GM12878 (cell line): ENCODE measurements around the gene DUSP7. TPM values are rescaled to one million over a fixed set of nuclear protein-coding genes. Genes with fewer than 3 reads are reported as not detected.

Experiments
- ATAC-seq: fragments of 200-7000 bp; cut with Tn5 transposase; 3 replicates; pipeline ENCODE4 v1.9.1; 2020; ENCODE audit warnings: mild to moderate bottlenecking, moderate library complexity
- BruUV-seq: library from RNA; stranded (reverse); fragments of 400-500 nt; replicated peaks from 2 replicates; lab custom pipeline; 2021; lab: Mats Ljungman, UMichigan
- CTCF ChIA-PET: fragments of 300-600 bp; sonication (Branson Sonifier 250); formaldehyde crosslinking; extraction: SDS; loops from one replicate; lab custom pipeline; 2021; ENCODE audit warnings: inconsistent platforms; lab: Yijun Ruan, JAX
- POLR2A ChIA-PET: fragments of 350-600 bp; formaldehyde crosslinking; extraction: SDS; loops from one replicate; lab custom pipeline; 2021; ENCODE audit warnings: inconsistent platforms; lab: Charles Lee
- RAD21 ChIA-PET: fragments of 300-600 bp; sonication (Branson Sonifier 250); formaldehyde crosslinking; loops from one replicate; lab custom pipeline; 2023; ENCODE audit warnings: antibody characterized with exemption; ENCODE audit not compliant: unreplicated experiment; lab: Charles Lee
- SMC1A ChIA-PET: fragments of 300-600 bp; sonication (Branson Sonifier 250); formaldehyde crosslinking; loops from one replicate; lab custom pipeline; 2023; ENCODE audit not compliant: unreplicated experiment, uncharacterized antibody; lab: Charles Lee
- DNase-seq: peaks from one replicate; pipeline ENCODE4 v3.0.0-alpha.2; 2011; ENCODE audit warnings: low read depth, low spot score
- FAIRE-seq: peaks from 3 replicates; lab custom pipeline; 2011; peaks lifted over from hg19 to GRCh38; lab: Jason Lieb, UNC
- H2AFZ ChIP-seq: 2 replicates; pipeline ENCODE4 v1.6.0; 2011; ENCODE audit warnings: low read depth, low read length, control low read depth; ENCODE audit not compliant: control insufficient read depth
- H3K27ac ChIP-seq: 2 replicates; pipeline ENCODE4 v1.5.1; 2011; ENCODE audit warnings: control low read depth; ENCODE audit not compliant: control insufficient read depth, insufficient read depth
- H3K27me3 ChIP-seq, 2 experiments: replicated peaks in 1 of 2; 2 replicates each; pipeline versions ENCODE4 v1.6.0 to v1.6.1; 2011; ENCODE audit warnings: low read length in 1 of 2; ENCODE audit not compliant: control insufficient read depth in 2 of 2, insufficient read depth in 2 of 2
- H3K36me3 ChIP-seq, 2 experiments: 2 replicates each; pipeline ENCODE4 v1.5.1; 2011; ENCODE audit warnings: low read length in 1 of 2; ENCODE audit not compliant: control insufficient read depth in 2 of 2, insufficient read depth in 2 of 2
- H3K4me1 ChIP-seq: 2 replicates; pipeline ENCODE4 v1.6.1; 2011; ENCODE audit warnings: mild to moderate bottlenecking, low read length, moderate library complexity, mixed read lengths; ENCODE audit not compliant: control insufficient read depth, insufficient read depth
- H3K4me2 ChIP-seq: 2 replicates; pipeline ENCODE4 v1.6.0; 2011; ENCODE audit warnings: control low read depth; ENCODE audit not compliant: control insufficient read depth, insufficient read depth
- H3K4me3 ChIP-seq: fragments of 200-600 bp; sonication (generic); 2 replicates; pipeline ENCODE4 v1.5.1; 2016
- H3K79me2 ChIP-seq: 2 replicates; pipeline ENCODE4 v1.6.0; 2011; ENCODE audit warnings: low read length; ENCODE audit not compliant: control insufficient read depth, insufficient read depth
- H3K9ac ChIP-seq: 2 replicates; pipeline ENCODE4 v1.8.0; 2011; ENCODE audit warnings: low read length, control low read depth, mixed read lengths; ENCODE audit not compliant: control insufficient read depth, insufficient read depth
- H3K9me3 ChIP-seq: replicated peaks from 3 replicates; pipeline ENCODE4 v1.5.1; 2011; ENCODE audit warnings: mild to moderate bottlenecking, low read length; ENCODE audit not compliant: control insufficient read depth, insufficient read depth
- H4K20me1 ChIP-seq: 2 replicates; pipeline ENCODE4 v1.6.0; 2011; ENCODE audit not compliant: control insufficient read depth, insufficient read depth
- CHD1 ChIP-seq: IDR thresholded peaks from 2 replicates; pipeline ENCODE4 v1.6.1; 2012; ENCODE audit warnings: low read depth, low read length, improper control_type of control experiment
- HDGF ChIP-seq: fragments of 450-650 bp; IDR thresholded peaks from 2 replicates; pipeline ENCODE4 v1.6.1; 2016; ENCODE audit warnings: antibody characterized with exemption
- LARP7 ChIP-seq: fragments of 450-650 bp; IDR thresholded peaks from 2 replicates; pipeline ENCODE4 v1.6.1; 2017; ENCODE audit warnings: mild to moderate bottlenecking
- SMAD1 ChIP-seq: fragments of 450-650 bp; IDR thresholded peaks from 2 replicates; pipeline ENCODE4 v1.6.1; 2018; ENCODE audit warnings: mild to moderate bottlenecking, low read depth; ENCODE audit not compliant: partially characterized antibody
- WGBS: methylation state at CpG from one replicate; pipeline ENCODE4 v1.1.6; 2016; ENCODE audit warnings: low lambda C conversion rate; ENCODE audit not compliant: insufficient replicate concordance, insufficient coverage; ENCODE audit errors: missing lambda C conversion rate; 5-methylcytosine and 5-hydroxymethylcytosine counted together
- in situ Hi-C: fragments of 300-500 bp; cut with MboI; formaldehyde crosslinking; loops from 9 replicates; pipeline ENCODE4 v1.14.3; 2018; ENCODE audit warnings: mixed read lengths
- intact Hi-C: fragments of 100-400 bp; cut with micrococcal nuclease; formaldehyde crosslinking; loops from one replicate; pipeline ENCODE4 v1.14.2; 2022; ENCODE audit not compliant: unreplicated experiment
- polyA plus RNA-seq, 11 experiments: library from polyadenylated mRNA; depleted of rRNA in 4 of 11; unstranded in 6 of 11; stranded (reverse) in 5 of 11; fragments of >200 nt; fragmentation: Nextera tagmentation in 4 of 11; fragmentation: Illumina TruSeq in 1 of 11; extraction: Ambion mirVana in 4 of 11; extraction: Trizol in 1 of 11; gene quantifications; 1 replicate in 1 of 11; 2 replicates in 10 of 11; pipeline versions ENCODE4 v1.2.1 to v1.2.3, GENCODE V29; 2011 to 2016; ENCODE audit warnings: inconsistent platforms in 2 of 11, missing spikeins in 2 of 11, low read depth in 1 of 11
- total RNA-seq, 4 experiments: library from RNA; depleted of rRNA in 3 of 4; stranded (reverse); fragments of >200 nt in 3 of 4; fragmentation: Illumina TruSeq in 1 of 4; extraction: Trizol in 1 of 4; gene quantifications; 2 replicates each; pipeline versions ENCODE4 v1.2.1 to v1.2.3, GENCODE V29; 2013 to 2021

The DUSP7 gene
- total and polyA plus RNA-seq, 10 of the 15 experiments (the other 5 are each of a cell fraction or from before 2014, with no cell fraction given), result 0.73 to 17.0 (median 7.9) TPM

GRCh38 chr3:52059781-52060180 lies 3.4 kb upstream of the DUSP7 start:
- WGBS, result 58% methylated on average over 7 of the region's 7 CpGs
- in situ Hi-C loops, result no loop called here
- CTCF ChIA-PET, result interaction anchor here (1.1 to 9.7 kb wide), 6 partner anchors 23 to 85 kb away, joined by 4 to 334 read pairs (median 6); no protein-coding TSS in a partner anchor

DNA sequence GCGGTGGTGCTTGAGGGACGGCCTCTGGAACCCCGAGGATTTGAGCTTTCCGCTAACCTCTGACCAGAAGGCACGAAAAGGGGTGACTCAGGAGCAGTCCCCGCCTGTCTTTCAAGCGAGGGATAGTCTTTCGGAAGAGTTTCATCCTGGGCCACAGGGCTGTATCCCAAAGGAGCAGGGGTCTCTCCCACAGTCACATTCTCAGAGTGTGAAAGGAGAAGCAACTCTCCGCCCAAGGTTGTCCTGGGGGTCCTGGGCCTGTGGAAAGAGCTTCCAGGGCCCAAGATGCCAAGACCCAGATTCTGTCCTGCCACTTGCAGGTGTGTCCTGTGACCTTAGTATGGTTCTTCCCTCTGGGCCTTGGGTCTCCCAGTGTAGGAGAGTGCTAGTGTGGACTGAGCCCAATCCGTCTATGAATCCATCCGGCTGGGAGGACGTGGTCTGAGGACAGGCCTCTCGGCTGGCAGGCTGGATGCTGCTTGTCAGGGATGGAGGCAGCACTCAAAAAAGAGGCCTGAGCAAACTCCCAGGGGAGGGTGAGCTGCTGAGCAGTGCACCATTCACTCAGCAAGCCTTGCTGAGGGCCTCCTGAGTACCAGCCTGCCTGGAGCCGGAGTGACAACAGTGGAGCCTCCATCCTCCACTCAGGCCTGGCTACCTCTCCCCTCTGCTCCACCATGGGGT lies 1.6 kb upstream of the DUSP7 start:
- ChIA-PET POLR2A (interaction anchor here (1.2 to 2.0 kb wide), 6 partner anchors 22 to 144 kb away, joined by 3 to 8 read pairs (median 6); partner anchors contain the start of gene POC1A), CTCF (interaction anchor here (0.7 to 9.7 kb wide), 9 partner anchors 21 to 174 kb away, joined by 3 to 334 read pairs (median 9); partner anchors contain the start of gene POC1A), SMC1A (interaction anchor here (1.0 to 9.7 kb wide), 4 partner anchors 22 to 65 kb away, joined by 4 to 179 read pairs (median 68); no protein-coding TSS in a partner anchor), RAD21 (interaction anchor here (0.7 to 5.7 kb wide), 9 partner anchors 22 to 116 kb away, joined by 3 to 75 read pairs (median 9); partner anchors contain the start of genes PARP3, POC1A and RRP9)
- intact Hi-C loops, result loop anchor here (5.0 kb wide), 1 partner anchor 49 kb away; no protein-coding TSS in a partner anchor
- Histone ChIP-seq H3K27me3 (no peaks in the 10 kb centered on the region), H3K9me3 (no peaks in the 10 kb centered on the region), H3K36me3 (no peaks in the 10 kb centered on the region; a peak in 1 of 4 replicates), H3K9ac (no peak overlapping the region), H3K4me3 (peak overlapping the region; percentile 31; the same call in 1 of the 2 replicates), H3K4me1 (peaks cover 34% of the 10 kb centered on the region), H4K20me1 (no peaks in the 10 kb centered on the region), H2AFZ (peak overlapping the region; percentile 91), H3K79me2 (peaks cover 27% of the 10 kb centered on the region), H3K4me2 (peak overlapping the region; percentile 95), H3K27ac (no peak overlapping the region)
- DNase-seq (no peak), FAIRE-seq (no peak), ATAC-seq (no peak)
- 55% methylated on average over 14 of the region's 14 CpGs for WGBS
- 0 out of 2 replicates have a peak, but pooled peaks have one; percentile 32 for TF ChIP-seq LARP7
- TF ChIP-seq CHD1, result no peak
- in situ Hi-C loops, result no loop called here
- BruUV-seq, result no TSS peak

More at GRCh38 chr3:52059781-52060180, 3.4 kb upstream of the DUSP7 start:
- TF ChIP-seq SMAD1 (no peak), HDGF (0 out of 2 replicates have a peak, but pooled peaks have one; percentile 37)
- TF ChIP-seq, all 136 proteins: peak for 1
- ATAC-seq (no peak), DNase-seq (no peak), FAIRE-seq (no peak)
- SMC1A ChIA-PET, result interaction anchor here (9.7 kb wide), 1 partner anchor 56 kb away, joined by 179 read pairs; no protein-coding TSS in a partner anchor
- Histone ChIP-seq H3K4me1 (peaks cover 31% of the 10 kb centered on the region), H4K20me1 (no peaks in the 10 kb centered on the region), H3K9ac (no peak overlapping the region), H2AFZ (no peak overlapping the region), H3K4me2 (no peak overlapping the region), H3K27me3 (no peaks in the 10 kb centered on the region), H3K36me3 (no peaks in the 10 kb centered on the region), H3K27ac (no peak overlapping the region), H3K79me2 (peaks cover 17% of the 10 kb centered on the region), H3K9me3 (no peaks in the 10 kb centered on the region), H3K4me3 (no peak overlapping the region)
- intact Hi-C loops, result loop anchor here (5.0 kb wide), 1 partner anchor 48 kb away; no protein-coding TSS in a partner anchor
- RAD21 ChIA-PET, result interaction anchor here (1.0 to 5.7 kb wide), 2 partner anchors 36 to 56 kb away, joined by 3 to 75 read pairs; no protein-coding TSS in a partner anchor
- POLR2A ChIA-PET, result interaction anchor here (0.5 to 1.4 kb wide), 4 partner anchors 24 to 217 kb away, joined by 3 to 4 read pairs (median 4); no protein-coding TSS in a partner anchor
- no TSS peak for BruUV-seq
